ENCODE measurements around the gene LRRC14B.

DNA sequence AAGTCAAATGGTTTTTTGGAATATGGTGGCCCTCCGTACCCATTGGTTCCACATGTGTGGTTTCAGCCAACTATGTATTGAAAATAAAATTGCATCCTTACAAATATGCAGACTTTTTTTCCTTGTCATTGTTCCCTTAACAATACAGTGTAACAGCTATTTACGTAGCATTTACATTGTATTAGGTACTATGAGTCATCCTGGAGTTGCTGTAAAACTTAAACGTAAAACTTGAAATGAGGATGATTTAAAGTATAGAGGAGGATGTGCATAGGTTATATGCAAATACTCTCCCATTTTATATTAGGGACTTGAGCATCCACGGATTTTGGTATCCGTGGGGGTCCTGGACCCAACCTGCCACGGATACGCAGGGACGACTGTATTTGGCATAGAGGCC lies 43.2 kb downstream of the LRRC14B start:
- no peak for TF ChIP-seq EZH2 (IDR thresholded peaks at IDR 0.05; ENCODE audit: low read depth, unreplicated experiment)
- TF ChIP-seq, protein P1, sequence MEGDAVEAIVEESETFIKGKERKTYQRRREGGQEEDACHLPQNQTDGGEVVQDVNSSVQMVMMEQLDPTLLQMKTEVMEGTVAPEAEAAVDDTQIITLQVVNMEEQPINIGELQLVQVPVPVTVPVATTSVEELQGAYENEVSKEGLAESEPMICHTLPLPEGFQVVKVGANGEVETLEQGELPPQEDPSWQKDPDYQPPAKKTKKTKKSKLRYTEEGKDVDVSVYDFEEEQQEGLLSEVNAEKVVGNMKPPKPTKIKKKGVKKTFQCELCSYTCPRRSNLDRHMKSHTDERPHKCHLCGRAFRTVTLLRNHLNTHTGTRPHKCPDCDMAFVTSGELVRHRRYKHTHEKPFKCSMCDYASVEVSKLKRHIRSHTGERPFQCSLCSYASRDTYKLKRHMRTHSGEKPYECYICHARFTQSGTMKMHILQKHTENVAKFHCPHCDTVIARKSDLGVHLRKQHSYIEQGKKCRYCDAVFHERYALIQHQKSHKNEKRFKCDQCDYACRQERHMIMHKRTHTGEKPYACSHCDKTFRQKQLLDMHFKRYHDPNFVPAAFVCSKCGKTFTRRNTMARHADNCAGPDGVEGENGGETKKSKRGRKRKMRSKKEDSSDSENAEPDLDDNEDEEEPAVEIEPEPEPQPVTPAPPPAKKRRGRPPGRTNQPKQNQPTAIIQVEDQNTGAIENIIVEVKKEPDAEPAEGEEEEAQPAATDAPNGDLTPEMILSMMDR (conservative IDR thresholded peaks at IDR 0.05; ENCODE audit: low read depth in 2 of 2): no peak
- no peak for TF ChIP-seq EZH2phosphoT487 (IDR thresholded peaks at IDR 0.05; ENCODE audit: unreplicated experiment)
- no peak for TF ChIP-seq POLR2AphosphoS5 (IDR thresholded peaks at IDR 0.05; ENCODE audit: low read depth)

All from GM23338 (cell line).